ENCODE results near the gene KRTAP22-2.

The KRTAP22-2 gene

GRCh38 chr21:30590297-30590696, at the start of gene KRTAP22-2:
Gene KRTAP22-2 (minus strand): TSS chr21:30590397.
- DNase-seq, result no peak

- DNase-seq, result no peak
These were observed 48.5 kb upstream of the KRTAP22-2 start for GRCh38 chr21:30638686-30639085.

- DNase-seq, result no peak
These were observed 44.7 kb upstream of the KRTAP22-2 start, which contains the start of gene KRTAP20-2 for GRCh38 chr21:30634906-30635305. Gene KRTAP20-2 (plus strand): TSS chr21:30635206. CDS start chr21:30635264, 58 bp downstream.

GRCh38 chr21:30629200-30629599, 39.0 kb upstream of the KRTAP22-2 start:
- no peak for DNase-seq

- DNase-seq, result no peak
These were observed 37.9 kb upstream of the KRTAP22-2 start for GRCh38 chr21:30628109-30628508.

- no peak for DNase-seq
These were observed 35.4 kb upstream of the KRTAP22-2 start for GRCh38 chr21:30625449-30626165.

- DNase-seq, result no peak
These were observed 33.2 kb upstream of the KRTAP22-2 start for GRCh38 chr21:30623362-30623761.

- DNase-seq, result no peak
These were observed 30.3 kb upstream of the KRTAP22-2 start, which contains the start of gene KRTAP20-4 for GRCh38 chr21:30620522-30620921. Gene KRTAP20-4 (plus strand): TSS chr21:30620627.

GRCh38 chr21:30620080-30620479, 29.9 kb upstream of the KRTAP22-2 start:
- no peak for DNase-seq

- no peak for DNase-seq
These were observed 25.9 kb upstream of the KRTAP22-2 start, which contains the start of gene KRTAP20-1 for GRCh38 chr21:30616125-30616524. Gene KRTAP20-1 (plus strand): TSS chr21:30616425. CDS start chr21:30616455, 30 bp downstream.

GRCh38 chr21:30615199-30615598, 25.0 kb upstream of the KRTAP22-2 start:
- DNase-seq, result no peak

GRCh38 chr21:30613836-30614235, 23.6 kb upstream of the KRTAP22-2 start, which contains the start of gene KRTAP6-1:
Gene KRTAP6-1 (minus strand): TSS chr21:30613930. CDS start chr21:30613904, 26 bp downstream.
- no peak for DNase-seq

- no peak for DNase-seq
These were observed 21.9 kb upstream of the KRTAP22-2 start for GRCh38 chr21:30612132-30612531.

GRCh38 chr21:30605968-30606367, 15.8 kb upstream of the KRTAP22-2 start:
- no peak for DNase-seq

- no peak for DNase-seq
These were observed 10.6 kb upstream of the KRTAP22-2 start, which contains the start of gene KRTAP22-1 for GRCh38 chr21:30600787-30601186. Gene KRTAP22-1 (plus strand): TSS chr21:30601087.

GRCh38 chr21:30598802-30599201, 8.6 kb upstream of the KRTAP22-2 start, which contains the start of gene KRTAP6-2:
Gene KRTAP6-2 (minus strand): TSS chr21:30598902. CDS start chr21:30598874, 28 bp downstream.
- DNase-seq, result no peak

- no peak for DNase-seq
These were observed 1.9 kb upstream of the KRTAP22-2 start, which contains the start of gene KRTAP6-3 for GRCh38 chr21:30592140-30592539. Gene KRTAP6-3 (plus strand): TSS chr21:30592440. CDS start chr21:30592446, 6 bp downstream.

- DNase-seq, result no peak
These were observed 7.3 kb downstream of the KRTAP22-2 start for GRCh38 chr21:30582870-30583269.

GRCh38 chr21:30580132-30580531, 10.1 kb downstream of the KRTAP22-2 start:
- no peak for DNase-seq

GRCh38 chr21:30579346-30579745, 10.9 kb downstream of the KRTAP22-2 start:
- DNase-seq, result no peak

- DNase-seq, result no peak
These were observed 12.4 kb downstream of the KRTAP22-2 start for GRCh38 chr21:30577766-30578165.

- DNase-seq, result no peak
These were observed 22.6 kb downstream of the KRTAP22-2 start for GRCh38 chr21:30567617-30568016.

GRCh38 chr21:30563630-30564029, 26.6 kb downstream of the KRTAP22-2 start:
- no peak for DNase-seq

- no peak for DNase-seq
These were observed 27.1 kb downstream of the KRTAP22-2 start for GRCh38 chr21:30563072-30563471.

All from DMS 273 treated with DMSO at 0.1 percent for 48 hours (cell line).